ENCODE data around the gene SHISA6.

Gene SHISA6

DNA sequence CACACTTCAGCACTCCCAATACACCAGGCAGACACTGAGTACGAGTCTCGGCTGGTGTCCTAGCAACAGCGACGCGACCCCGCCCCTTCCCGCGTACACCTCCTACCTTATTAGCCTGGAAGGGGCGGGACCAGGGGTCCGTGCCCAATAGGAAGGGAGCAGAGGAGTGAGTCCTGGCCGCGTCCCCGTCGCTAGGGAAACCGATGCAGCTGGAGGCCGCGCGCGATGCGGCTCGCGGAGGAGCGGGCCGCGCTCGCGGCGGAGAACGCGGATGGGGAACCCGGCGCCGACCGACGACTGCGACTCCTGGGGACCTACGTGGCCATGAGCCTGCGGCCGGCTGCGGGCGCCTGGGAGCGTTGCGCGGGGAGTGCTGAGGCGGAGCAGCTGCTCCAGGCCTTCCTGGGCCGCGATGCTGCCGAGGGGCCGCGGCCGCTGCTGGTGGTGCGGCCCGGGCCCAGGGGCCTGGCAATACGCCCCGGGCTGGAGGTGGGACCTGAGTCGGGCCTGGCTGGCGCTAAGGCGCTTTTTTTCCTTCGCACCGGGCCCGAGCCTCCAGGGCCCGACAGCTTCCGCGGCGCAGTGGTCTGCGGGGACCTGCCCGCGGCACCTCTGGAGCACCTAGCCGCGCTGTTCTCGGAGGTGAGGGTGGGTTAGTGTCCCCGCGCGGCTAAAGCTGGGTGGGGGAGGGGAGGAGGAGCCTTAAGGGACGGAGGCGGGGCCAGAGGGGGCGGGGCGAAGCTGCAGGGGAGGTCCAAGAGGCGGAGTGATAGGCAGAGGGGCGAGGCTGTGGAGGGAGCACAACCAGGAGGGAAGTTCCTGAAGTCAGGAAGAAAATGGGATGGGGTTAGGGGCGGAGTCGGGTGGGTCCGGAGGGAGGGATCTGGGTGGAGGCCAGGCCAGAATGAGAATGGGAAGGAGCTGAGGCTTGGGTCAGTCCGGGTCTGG lies 357.5 kb downstream of the SHISA6 start, which contains the start of gene DNAH9:
TSS of gene DNAH9 (plus strand) at position 197 of the 948 bp plus-strand sequence. CDS start at position 226, 29 bp downstream.
- no peak for DNase-seq (ENCODE audit: low read depth)

DNA sequence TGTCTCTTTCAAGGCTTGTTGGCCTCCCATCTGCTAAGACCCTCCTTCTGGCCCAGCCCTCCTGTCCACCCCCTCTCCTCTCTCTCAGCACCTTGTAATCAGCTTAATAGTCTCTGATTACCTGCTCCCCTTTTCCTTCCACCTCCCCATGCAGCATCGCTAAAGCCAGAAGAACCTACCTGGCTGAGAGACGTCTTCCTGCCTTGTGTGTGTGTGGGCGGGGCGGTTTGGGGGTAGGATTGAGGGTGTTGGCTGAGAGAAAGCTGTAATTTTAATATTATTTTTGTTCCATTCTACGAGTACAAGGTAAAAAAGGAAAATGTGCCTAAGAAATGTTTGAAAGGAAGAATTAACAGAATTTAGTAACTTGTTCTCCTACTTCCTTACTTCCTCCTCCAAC lies 360.6 kb downstream of the SHISA6 start:
- DNase-seq (ENCODE audit: low read depth) = no peak

DNA sequence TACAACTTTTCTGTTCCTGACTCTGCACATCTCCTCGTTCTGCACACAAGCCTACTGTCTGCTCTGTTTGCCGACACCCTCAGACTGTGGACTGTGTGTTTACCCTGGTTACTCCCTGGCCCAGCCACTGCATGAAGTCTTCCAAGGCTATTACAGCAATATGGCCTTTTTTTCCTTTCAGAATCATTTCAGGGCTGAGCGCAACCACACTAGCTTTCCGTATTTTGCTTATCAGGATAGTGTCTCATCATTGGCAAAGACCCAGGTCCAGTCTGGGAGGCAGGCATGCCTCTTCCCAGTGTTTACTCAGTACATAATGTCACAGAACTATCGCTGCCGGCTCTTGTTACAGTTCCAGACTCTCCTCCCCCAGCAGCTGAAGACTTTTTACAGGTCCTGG lies 367.4 kb downstream of the SHISA6 start:
- DNase-seq (ENCODE audit: low read depth) = no peak

DNA sequence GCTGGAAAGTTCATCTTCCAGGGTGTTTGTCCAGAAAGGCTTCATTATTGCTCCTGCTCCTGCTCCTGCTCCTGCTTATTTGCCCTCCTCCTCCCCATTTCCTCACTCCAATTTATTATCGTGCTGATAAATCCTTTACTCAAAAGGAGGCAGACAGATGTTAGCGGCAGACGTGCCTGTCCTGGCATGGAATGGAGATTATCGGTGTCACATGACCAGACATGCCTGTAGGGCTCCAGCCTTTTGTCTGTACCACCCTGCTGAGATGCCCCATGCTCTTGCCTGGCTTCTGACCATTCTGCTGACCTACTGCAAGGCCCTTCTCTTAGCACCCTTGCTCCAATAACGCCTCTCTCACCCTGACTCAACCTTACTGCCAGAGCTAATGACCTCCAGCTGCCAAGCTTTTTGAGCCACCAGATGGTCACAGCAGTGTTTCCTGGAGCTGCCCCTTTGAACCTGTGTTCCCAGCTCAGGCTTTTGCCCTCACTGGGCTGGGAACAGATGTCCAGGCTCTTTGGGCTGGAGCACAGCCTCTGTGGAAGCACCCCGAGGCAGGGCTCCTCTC lies 370.1 kb downstream of the SHISA6 start:
- no peak for DNase-seq (ENCODE audit: low read depth)

DNA sequence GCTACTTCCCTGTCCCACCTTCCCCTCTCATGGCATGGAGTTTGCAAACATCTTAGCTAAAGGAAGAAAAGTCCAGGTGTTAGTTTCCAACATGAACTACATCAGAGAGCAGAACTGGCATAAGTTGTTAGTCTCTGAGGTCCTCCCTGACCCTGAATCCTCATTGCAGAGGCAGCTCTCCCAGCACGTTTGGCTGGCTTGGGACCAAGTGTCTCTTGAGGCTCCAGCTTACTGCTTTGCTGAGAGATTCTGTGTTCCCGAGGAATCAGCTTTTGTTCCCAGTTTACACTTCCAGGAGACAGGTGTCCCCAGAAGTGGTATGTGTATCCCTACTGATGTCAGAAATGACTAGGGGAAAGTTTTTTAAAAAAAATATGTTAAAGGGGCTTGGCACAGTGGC lies 371.9 kb downstream of the SHISA6 start:
- no peak for DNase-seq (ENCODE audit: low read depth)
